Measurements from ENCODE around the gene PTEN. TPM values are rescaled to one million over a fixed set of nuclear protein-coding genes. Genes with fewer than 3 reads are reported as not detected.

The PTEN gene
- total RNA-seq, 1 experiment from 2014 or later = 44.6 TPM

DNA sequence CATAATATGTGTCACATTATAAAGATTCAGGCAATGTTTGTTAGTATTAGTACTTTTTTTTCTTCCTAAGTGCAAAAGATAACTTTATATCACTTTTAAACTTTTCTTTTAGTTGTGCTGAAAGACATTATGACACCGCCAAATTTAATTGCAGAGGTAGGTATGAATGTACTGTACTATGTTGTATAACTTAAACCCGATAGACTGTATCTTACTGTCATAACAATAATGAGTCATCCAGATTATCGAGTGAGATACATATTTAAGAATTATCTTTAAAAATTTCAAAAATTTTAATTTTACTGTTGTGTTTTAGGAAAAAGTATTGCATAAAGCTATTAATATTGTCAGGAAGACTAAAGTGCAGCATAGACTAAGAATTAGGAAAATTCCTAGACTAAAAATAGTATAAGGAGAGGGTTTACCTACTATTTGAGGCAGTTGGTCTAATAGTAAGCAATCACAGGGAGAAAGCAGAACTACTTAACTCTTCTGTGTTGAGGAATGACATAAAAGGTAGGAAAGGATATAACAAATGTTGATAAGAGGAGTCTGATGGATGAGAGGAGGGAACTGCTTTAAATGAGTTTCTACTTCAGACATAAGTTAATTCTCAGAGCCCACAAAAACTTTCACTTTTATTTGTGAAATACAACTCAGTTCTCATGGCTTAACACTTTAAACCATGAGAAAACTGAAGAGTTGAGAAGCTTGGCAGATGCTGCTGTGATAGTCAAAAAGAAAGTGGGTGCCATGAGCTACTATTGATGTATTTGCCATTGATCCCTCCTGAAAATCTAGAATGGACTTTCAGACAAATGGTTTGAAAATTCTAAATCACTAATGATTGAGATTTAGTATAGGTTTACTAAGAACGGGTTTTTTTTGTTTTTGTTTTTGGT, 67.8 kb downstream of the PTEN start:
- Mint-ChIP-seq H3K4me3 (ENCODE audit: low read depth, unreplicated experiment) (no peak overlapping the region), H3K27me3 (ENCODE audit: unreplicated experiment) (no peaks in the 10 kb centered on the region), H3K36me3 (ENCODE audit: insufficient read depth, unreplicated experiment) (no peaks in the 10 kb centered on the region), H3K27ac (ENCODE audit: unreplicated experiment) (no peak overlapping the region), H3K9me3 (ENCODE audit: low read depth, unreplicated experiment) (no peaks in the 10 kb centered on the region), H3K4me1 (ENCODE audit: low read depth, unreplicated experiment) (peaks cover 7% of the 10 kb centered on the region)
- intact Hi-C loops (cut with micrococcal nuclease; ENCODE audit: unreplicated experiment) = no loop called here
- CTCF ChIA-PET = no interaction called here
- no TSS peak for BruUV-seq (replicated peaks)
- no peak for DNase-seq
- TF ChIP-seq, protein P1, sequence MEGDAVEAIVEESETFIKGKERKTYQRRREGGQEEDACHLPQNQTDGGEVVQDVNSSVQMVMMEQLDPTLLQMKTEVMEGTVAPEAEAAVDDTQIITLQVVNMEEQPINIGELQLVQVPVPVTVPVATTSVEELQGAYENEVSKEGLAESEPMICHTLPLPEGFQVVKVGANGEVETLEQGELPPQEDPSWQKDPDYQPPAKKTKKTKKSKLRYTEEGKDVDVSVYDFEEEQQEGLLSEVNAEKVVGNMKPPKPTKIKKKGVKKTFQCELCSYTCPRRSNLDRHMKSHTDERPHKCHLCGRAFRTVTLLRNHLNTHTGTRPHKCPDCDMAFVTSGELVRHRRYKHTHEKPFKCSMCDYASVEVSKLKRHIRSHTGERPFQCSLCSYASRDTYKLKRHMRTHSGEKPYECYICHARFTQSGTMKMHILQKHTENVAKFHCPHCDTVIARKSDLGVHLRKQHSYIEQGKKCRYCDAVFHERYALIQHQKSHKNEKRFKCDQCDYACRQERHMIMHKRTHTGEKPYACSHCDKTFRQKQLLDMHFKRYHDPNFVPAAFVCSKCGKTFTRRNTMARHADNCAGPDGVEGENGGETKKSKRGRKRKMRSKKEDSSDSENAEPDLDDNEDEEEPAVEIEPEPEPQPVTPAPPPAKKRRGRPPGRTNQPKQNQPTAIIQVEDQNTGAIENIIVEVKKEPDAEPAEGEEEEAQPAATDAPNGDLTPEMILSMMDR (IDR thresholded peaks at IDR 0.05; ENCODE audit: unreplicated experiment) = no peak

DNA sequence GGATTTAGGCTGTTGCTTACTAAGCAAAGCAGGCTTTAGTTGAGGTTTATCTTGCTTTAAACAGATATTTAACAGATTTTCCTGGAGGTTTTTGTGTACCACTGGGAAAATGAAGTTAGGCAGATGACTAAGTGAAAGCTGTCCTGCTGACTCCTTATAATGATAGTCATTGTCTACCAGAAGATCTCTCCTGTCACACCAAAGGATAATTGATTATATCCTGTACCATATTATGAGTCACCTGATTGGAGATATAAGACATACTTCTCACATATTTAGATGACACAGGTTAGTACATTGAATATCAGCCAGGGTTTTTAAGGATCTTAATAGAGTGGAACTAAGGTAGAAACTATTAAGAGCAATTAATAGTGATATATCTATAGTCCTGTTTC, 68.4 kb downstream of the PTEN start:
- Mint-ChIP-seq H3K9me3 (ENCODE audit: low read depth, unreplicated experiment) (no peaks in the 10 kb centered on the region), H3K27ac (ENCODE audit: unreplicated experiment) (no peak overlapping the region), H3K4me1 (ENCODE audit: low read depth, unreplicated experiment) (peaks cover under 1% of the 10 kb centered on the region), H3K27me3 (ENCODE audit: unreplicated experiment) (no peaks in the 10 kb centered on the region), H3K36me3 (ENCODE audit: insufficient read depth, unreplicated experiment) (no peaks in the 10 kb centered on the region), H3K4me3 (ENCODE audit: low read depth, unreplicated experiment) (no peak overlapping the region)
- BruUV-seq (replicated peaks) = no TSS peak
- CTCF ChIA-PET = no interaction called here
- intact Hi-C loops (cut with micrococcal nuclease; ENCODE audit: unreplicated experiment) = no loop called here
- DNase-seq = no peak
- TF ChIP-seq, protein P1 (IDR thresholded peaks at IDR 0.05; ENCODE audit: unreplicated experiment) = no peak

DNA sequence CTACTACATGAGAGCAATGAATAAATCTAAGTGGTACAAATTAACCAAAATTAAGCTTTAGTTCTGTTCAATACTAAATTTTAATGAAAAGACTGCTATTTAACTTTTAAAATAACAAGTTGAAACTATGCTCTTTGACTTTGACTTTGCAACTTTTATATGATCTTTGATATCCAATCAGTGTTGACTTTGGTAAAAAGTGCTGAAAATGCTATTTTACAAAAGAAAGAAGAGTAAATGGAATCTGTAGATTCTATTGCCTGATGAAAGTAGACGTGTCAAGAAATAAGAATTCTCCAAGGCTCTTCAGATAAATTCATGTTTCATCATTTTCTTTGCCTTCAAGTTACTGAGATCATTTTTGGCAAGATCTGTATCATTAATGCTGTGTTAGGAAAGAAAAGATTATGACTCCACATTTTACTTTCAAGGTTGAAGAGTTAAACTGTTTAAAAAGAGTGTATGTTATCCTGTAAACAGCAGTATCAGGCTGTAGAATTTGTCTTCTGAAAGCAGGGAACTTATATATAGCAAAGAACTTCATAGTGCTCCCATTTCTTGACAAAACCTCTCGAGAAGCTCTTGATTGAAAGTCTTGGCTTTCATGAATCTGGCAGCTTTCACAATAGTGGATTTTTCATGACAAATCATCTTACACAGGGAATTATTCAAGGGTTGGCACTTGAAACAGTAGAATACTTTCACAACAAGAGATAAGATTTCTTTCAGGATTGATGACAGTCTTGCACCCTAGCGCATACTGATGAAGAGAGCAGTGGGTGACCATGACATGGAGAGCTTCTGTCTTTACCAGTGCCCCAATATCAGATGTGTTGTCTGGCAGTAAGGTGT, 72.1 kb downstream of the PTEN start:
- Mint-ChIP-seq H3K9me3 (ENCODE audit: low read depth, unreplicated experiment) (no peaks in the 10 kb centered on the region), H3K4me3 (ENCODE audit: low read depth, unreplicated experiment) (no peak overlapping the region), H3K36me3 (ENCODE audit: insufficient read depth, unreplicated experiment) (no peaks in the 10 kb centered on the region), H3K27ac (ENCODE audit: unreplicated experiment) (no peak overlapping the region), H3K4me1 (ENCODE audit: low read depth, unreplicated experiment) (no peaks in the 10 kb centered on the region), H3K27me3 (ENCODE audit: unreplicated experiment) (no peaks in the 10 kb centered on the region)
- intact Hi-C loops (cut with micrococcal nuclease; ENCODE audit: unreplicated experiment) = no loop called here
- no peak for DNase-seq
- BruUV-seq (replicated peaks) = no TSS peak
- CTCF ChIA-PET = no interaction called here
- TF ChIP-seq, protein P1 (IDR thresholded peaks at IDR 0.05; ENCODE audit: unreplicated experiment) = no peak

DNA sequence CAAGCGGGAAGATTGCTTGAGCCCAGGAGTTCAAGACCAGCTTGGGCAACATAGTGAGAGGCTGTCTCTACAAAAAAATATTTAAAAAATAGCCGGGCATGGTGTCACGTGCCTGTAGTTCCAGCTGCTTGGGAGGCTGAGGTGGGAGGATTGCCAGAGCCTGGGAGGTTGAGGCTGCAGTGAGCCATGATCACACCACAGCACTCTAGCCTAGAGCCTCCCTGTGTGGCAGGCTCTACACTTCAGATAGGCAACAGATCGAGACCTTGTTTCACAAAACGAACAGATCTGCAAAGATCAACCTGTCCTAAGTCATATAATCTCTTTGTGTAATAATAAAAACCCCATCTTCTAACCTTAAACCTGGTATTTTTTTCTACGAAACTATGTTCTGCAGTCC, 76.8 kb downstream of the PTEN start:
- no peak overlapping the region for H3K27ac Mint-ChIP-seq (ENCODE audit: unreplicated experiment)
- TF ChIP-seq, protein P1 (IDR thresholded peaks at IDR 0.05; ENCODE audit: unreplicated experiment) = no peak
- no peaks in the 10 kb centered on the region for H3K36me3 Mint-ChIP-seq (ENCODE audit: insufficient read depth, unreplicated experiment)
- CTCF ChIA-PET = no interaction called here
- intact Hi-C loops (cut with micrococcal nuclease; ENCODE audit: unreplicated experiment) = no loop called here
- no peaks in the 10 kb centered on the region for H3K4me1 Mint-ChIP-seq (ENCODE audit: low read depth, unreplicated experiment)
- BruUV-seq (replicated peaks) = no TSS peak
- H3K4me3 Mint-ChIP-seq (ENCODE audit: low read depth, unreplicated experiment) = no peak overlapping the region
- H3K27me3 Mint-ChIP-seq (ENCODE audit: unreplicated experiment) = no peaks in the 10 kb centered on the region
- no peak for DNase-seq
- H3K9me3 Mint-ChIP-seq (ENCODE audit: low read depth, unreplicated experiment) = no peaks in the 10 kb centered on the region
